Activated T-cell treated with anti-CD3 and anti-CD28 coated beads for 4 hours (primary cell): ENCODE results near the gene FRS3.
A peak's percentile ranks its signal among the peaks of the same experiment; 100 is the strongest.
"Not testable (repeated sequence)": the region's sequence is repeated elsewhere in the genome, so short reads cannot be mapped to it uniquely, and the experiment has no call there.

ENCODE experiments used
- DNase-seq: peaks from one replicate; pipeline ENCODE4 v3.0.0-alpha.2; 2020

FRS3 gene

GRCh38 chr6:41779788-41780550 is at the start of gene FRS3:
FRS3 (minus strand) TSS chr6:41779900; CDS start chr6:41776987, 2,913 bp downstream.
- DNase-seq = peak; percentile 100

GRCh38 chr6:41826343-41827022 is 46.8 kb upstream of the FRS3 start:
- no peak for DNase-seq

- DNase-seq = no peak
These were observed 45.2 kb upstream of the FRS3 start for GRCh38 chr6:41824571-41825569.

- DNase-seq = no peak
These were observed 43.5 kb upstream of the FRS3 start for GRCh38 chr6:41823178-41823577.

GRCh38 chr6:41822021-41822420 is 42.3 kb upstream of the FRS3 start:
- no peak for DNase-seq

- DNase-seq = no peak
These were observed 41.6 kb upstream of the FRS3 start for GRCh38 chr6:41821266-41821665.

- DNase-seq = no peak
These were observed 38.8 kb upstream of the FRS3 start for GRCh38 chr6:41818271-41819054.

- no peak for DNase-seq
These were observed 35.9 kb upstream of the FRS3 start for GRCh38 chr6:41815587-41815986.

- no peak for DNase-seq
These were observed 34.9 kb upstream of the FRS3 start for GRCh38 chr6:41814629-41815028.

GRCh38 chr6:41813956-41814355 is 34.3 kb upstream of the FRS3 start:
- DNase-seq = no peak

- no peak for DNase-seq
These were observed 33.8 kb upstream of the FRS3 start for GRCh38 chr6:41813469-41813868.

- DNase-seq = not testable (repeated sequence)
These were observed 32.2 kb upstream of the FRS3 start for GRCh38 chr6:41811946-41812345.

- DNase-seq = no peak
These were observed 31.4 kb upstream of the FRS3 start for GRCh38 chr6:41811095-41811494.

- DNase-seq = no peak
These were observed 26.4 kb upstream of the FRS3 start for GRCh38 chr6:41805830-41806774.

GRCh38 chr6:41801380-41801779 is 21.7 kb upstream of the FRS3 start:
- DNase-seq = no peak

- DNase-seq = no peak
These were observed 19.8 kb upstream of the FRS3 start for GRCh38 chr6:41799559-41799911.

GRCh38 chr6:41798901-41799558 is 19.3 kb upstream of the FRS3 start:
- DNase-seq = no peak

GRCh38 chr6:41796474-41796873 is 16.8 kb upstream of the FRS3 start:
- DNase-seq = no peak

GRCh38 chr6:41791984-41792383 is 12.3 kb upstream of the FRS3 start:
- DNase-seq = no peak

- DNase-seq = no peak
These were observed 11.6 kb upstream of the FRS3 start for GRCh38 chr6:41791305-41791704.

GRCh38 chr6:41790045-41790444 is 10.3 kb upstream of the FRS3 start:
- DNase-seq = no peak
